ENCODE measurements around the gene ZNF831. TPM values are rescaled to one million over a fixed set of nuclear protein-coding genes. Genes with fewer than 3 reads are reported as not detected.

Gene ZNF831
- total RNA-seq, 4 donors from 2014 or later, result 0.78 to 2.3 (median 1.6) TPM

GRCh38 chr20:59124296-59125029, 39.2 kb upstream of the ZNF831 start:
- H3K9me3 ChIP-seq, result no peaks in the 10 kb centered on the region
- intact Hi-C loops (cut with DNase I), result no loop called here
- TF ChIP-seq CTCF (IDR thresholded peaks at IDR 0.05) (no peak), POLR2A (IDR thresholded peaks at IDR 0.05) (no peak)
- H3K27ac ChIP-seq, result no peak overlapping the region
- no peak overlapping the region for H3K4me3 ChIP-seq (replicated peaks in 1 of 3)
- H3K27me3 ChIP-seq, result no peaks in the 10 kb centered on the region
- H3K4me1 ChIP-seq, result no peaks in the 10 kb centered on the region
- H3K36me3 ChIP-seq, result no peaks in the 10 kb centered on the region
- 61 to 88% methylated on average over 10 to 15 of the region's 15 CpGs for WGBS, 2 donors
- no peak for DNase-seq

- DNase-seq, result no peak
- Histone ChIP-seq H3K27ac (no peak overlapping the region), H3K4me3 (replicated peaks in 1 of 3) (no peak overlapping the region), H3K27me3 (no peaks in the 10 kb centered on the region), H3K36me3 (no peaks in the 10 kb centered on the region), H3K4me1 (no peaks in the 10 kb centered on the region), H3K9me3 (no peaks in the 10 kb centered on the region)
- WGBS, 2 donors, result 81 to 88% methylated on average over 7 of the region's 7 CpGs
- TF ChIP-seq POLR2A (IDR thresholded peaks at IDR 0.05) (no peak), CTCF (IDR thresholded peaks at IDR 0.05) (no peak)
- intact Hi-C loops (cut with DNase I), result no loop called here
Observed at GRCh38 chr20:59125332-59125731, 38.3 kb upstream of the ZNF831 start.

GRCh38 chr20:59125836-59126235, 37.8 kb upstream of the ZNF831 start:
- WGBS, 2 donors, result 37 to 42% methylated on average over 7 of the region's 7 CpGs

GRCh38 chr20:59127839-59128238, 35.8 kb upstream of the ZNF831 start:
- Histone ChIP-seq H3K4me1 (no peaks in the 10 kb centered on the region), H3K9me3 (no peaks in the 10 kb centered on the region), H3K27me3 (no peaks in the 10 kb centered on the region), H3K27ac (no peak overlapping the region), H3K4me3 (replicated peaks in 1 of 3) (no peak overlapping the region), H3K36me3 (no peaks in the 10 kb centered on the region)
- intact Hi-C loops (cut with DNase I), result no loop called here
- TF ChIP-seq POLR2A (IDR thresholded peaks at IDR 0.05) (no peak), CTCF (IDR thresholded peaks at IDR 0.05) (no peak)
- DNase-seq, result no peak
- 97% methylated on average over 6 of the region's 6 CpGs for WGBS, 2 donors

More at GRCh38 chr20:59125836-59126235, 37.8 kb upstream of the ZNF831 start:
- intact Hi-C loops (cut with DNase I), result no loop called here
- Histone ChIP-seq H3K27me3 (no peaks in the 10 kb centered on the region), H3K27ac (no peak overlapping the region), H3K9me3 (no peaks in the 10 kb centered on the region), H3K4me1 (no peaks in the 10 kb centered on the region), H3K36me3 (no peaks in the 10 kb centered on the region), H3K4me3 (replicated peaks in 1 of 3) (no peak overlapping the region)
- TF ChIP-seq CTCF (IDR thresholded peaks at IDR 0.05) (no peak), POLR2A (IDR thresholded peaks at IDR 0.05) (no peak)
- DNase-seq, result no peak

GRCh38 chr20:59131551-59132285, 31.9 kb upstream of the ZNF831 start:
- no peak overlapping the region for H3K27ac ChIP-seq
- H3K4me1 ChIP-seq, result no peaks in the 10 kb centered on the region
- no peak for DNase-seq
- no peaks in the 10 kb centered on the region for H3K9me3 ChIP-seq
- no peaks in the 10 kb centered on the region for H3K36me3 ChIP-seq
- H3K4me3 ChIP-seq (replicated peaks in 1 of 3), result no peak overlapping the region
- intact Hi-C loops (cut with DNase I), result no loop called here
- H3K27me3 ChIP-seq, result no peaks in the 10 kb centered on the region
- 70 to 81% methylated on average over 5 to 6 of the region's 6 CpGs for WGBS, 2 donors
- no peak for TF ChIP-seq CTCF (IDR thresholded peaks at IDR 0.05)
- TF ChIP-seq POLR2A (IDR thresholded peaks at IDR 0.05), result no peak

Measured in thyroid gland (tissue), 4 donors.